HG02610 (cell line): ENCODE data around the gene RAD1.

Experiments used
- ATAC-seq: cut with Tn5 transposase; IDR thresholded peaks from one replicate; pipeline ENCODE4 v1.9.1; 2021; ENCODE audit warnings: mild to moderate bottlenecking, moderate library complexity; ENCODE audit not compliant: unreplicated experiment

The RAD1 gene

GRCh38 chr5:34916518-34916917 is 1.2 kb upstream of the RAD1 start:
- ATAC-seq = no peak

DNA sequence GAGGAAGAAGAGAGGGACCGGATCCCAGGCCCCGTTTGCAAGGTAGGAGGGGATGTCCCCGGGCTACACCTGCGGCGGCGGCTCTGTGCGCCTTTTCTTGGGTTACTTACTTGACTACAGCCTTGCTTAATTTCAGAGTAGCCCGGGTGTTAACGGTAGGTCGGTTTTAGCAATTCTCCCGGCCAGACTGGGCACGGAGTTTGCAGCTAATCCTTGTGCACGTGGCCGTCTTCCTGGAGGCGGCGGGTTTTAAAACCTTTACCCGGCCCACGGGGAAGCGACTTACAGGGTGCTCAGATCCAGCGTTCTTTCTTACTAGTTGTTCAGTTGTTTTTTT is 520 bp upstream of the RAD1 start:
- ATAC-seq = no peak

- ATAC-seq = peak; percentile 12
These were observed 599 bp downstream of the RAD1 start for GRCh38 chr5:34914671-34915138.

DNA sequence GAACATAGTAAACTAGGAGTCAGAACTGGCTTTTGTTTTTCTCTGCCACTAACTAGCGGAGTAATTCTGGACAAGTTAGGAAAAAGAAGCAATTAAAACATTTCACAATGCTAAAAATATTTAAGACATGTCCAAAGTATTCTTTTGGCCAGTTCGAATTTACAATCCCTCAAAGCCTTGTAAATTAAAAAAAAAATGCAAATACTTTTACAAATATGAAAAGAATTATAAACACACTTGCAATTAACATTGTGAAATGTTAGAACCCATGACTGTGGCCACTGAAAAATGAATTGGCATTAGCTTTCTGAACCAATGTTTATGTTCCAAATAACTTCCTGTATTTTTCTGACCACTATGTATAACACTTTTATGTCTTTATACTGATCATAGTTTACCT is 2.2 kb downstream of the RAD1 start:
- ATAC-seq = no peak

GRCh38 chr5:34905564-34905963 is 9.7 kb downstream of the RAD1 start:
- ATAC-seq = no peak

DNA sequence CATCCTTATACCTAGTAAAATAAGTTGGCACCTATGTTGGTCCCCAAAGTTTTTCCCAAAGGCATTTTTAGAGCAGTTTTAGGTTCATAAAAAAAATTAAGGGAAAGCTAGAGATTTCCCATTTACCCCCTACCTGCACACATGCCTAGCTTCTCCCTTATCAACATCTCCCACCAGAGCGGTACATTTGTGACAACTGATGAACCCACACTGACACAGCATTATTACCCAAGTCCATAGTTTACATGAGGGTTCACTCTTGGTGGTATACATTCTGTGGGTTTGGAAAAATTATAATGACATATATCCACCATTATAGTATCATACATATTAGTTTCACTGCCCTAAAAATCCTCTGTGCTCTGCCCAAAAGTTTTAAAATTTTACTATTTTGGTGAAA is 12.0 kb downstream of the RAD1 start:
- no peak for ATAC-seq

DNA sequence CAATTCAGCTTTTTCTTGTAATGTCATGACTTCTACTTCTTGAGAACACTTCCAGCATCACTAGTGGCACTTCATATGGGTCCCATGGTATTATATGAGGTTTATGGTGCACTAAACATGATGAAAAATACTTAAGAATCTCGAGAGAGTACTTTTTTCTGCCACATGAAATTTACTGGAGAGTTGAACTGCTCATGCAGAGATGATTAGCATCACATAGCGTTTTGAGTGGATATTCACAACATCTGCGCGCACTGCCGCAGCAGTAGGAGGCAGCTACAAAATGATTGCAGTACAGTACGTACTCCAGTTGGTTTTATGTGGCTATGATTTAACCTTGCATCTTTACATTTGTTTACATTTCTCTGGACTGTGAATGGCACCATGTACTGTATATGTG is 14.7 kb downstream of the RAD1 start:
- ATAC-seq = no peak

GRCh38 chr5:34899066-34899465 is 16.2 kb downstream of the RAD1 start:
- no peak for ATAC-seq

GRCh38 chr5:34898258-34898895 is 16.9 kb downstream of the RAD1 start:
- peak; percentile 84 for ATAC-seq

- no peak for ATAC-seq
These were observed 17.7 kb downstream of the RAD1 start for GRCh38 chr5:34897646-34898045.

DNA sequence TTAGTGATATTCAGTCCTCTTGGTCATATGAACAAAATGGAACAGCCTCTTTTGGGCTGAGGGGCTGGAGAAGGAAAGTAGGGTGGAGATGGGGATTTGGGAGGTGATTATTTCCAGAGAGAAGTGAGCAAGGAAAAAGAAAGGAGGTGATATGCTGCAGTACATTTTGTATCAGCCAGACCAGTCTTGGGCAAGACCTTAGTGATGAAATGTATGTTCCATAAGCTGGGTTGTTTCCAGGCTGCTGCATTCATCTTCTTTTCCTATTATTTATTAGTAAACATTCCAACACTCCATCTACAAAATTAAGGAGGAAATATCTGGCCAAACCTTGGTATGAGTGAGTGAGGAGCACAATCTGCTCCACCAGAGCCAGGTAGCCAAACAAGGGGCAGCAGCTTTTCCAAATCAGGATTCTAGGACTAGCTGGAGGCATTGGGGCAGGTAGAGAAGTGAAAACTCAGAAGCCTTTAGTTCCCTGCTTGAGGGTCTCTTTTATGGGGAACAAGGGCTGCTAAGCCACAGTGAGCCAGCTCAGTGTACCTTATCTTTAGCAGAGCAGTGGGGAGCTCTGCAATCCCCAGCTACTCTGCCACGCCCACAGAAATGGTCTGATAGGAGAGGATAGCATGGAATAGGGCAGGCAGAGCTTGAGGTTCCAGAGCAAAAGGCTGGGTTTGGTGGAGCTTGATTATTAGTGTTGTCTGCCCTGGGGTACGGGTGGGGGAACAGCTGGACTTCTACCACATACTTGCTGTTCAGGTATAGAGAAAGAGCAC is 19.5 kb downstream of the RAD1 start:
- ATAC-seq = no peak

DNA sequence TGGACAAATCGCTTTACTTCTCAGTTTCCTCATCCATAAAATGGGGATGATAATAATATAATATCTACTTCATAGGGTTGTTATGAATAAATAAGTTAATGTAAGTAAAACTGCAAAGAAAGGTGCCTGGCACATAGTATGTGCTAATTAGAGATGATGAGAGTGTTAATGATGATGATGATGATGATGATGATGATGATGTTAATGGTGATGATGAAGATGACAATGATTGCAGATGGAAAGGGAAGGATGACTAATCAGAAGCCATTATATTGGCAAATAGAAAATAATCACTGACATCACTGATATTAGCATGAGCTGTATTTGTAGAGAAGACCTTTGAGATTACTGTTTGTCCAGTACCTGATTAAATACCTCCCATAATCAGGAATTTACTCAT is 20.6 kb downstream of the RAD1 start:
- ATAC-seq = no peak

- ATAC-seq = no peak
These were observed 22.9 kb downstream of the RAD1 start for GRCh38 chr5:34892414-34892813.

DNA sequence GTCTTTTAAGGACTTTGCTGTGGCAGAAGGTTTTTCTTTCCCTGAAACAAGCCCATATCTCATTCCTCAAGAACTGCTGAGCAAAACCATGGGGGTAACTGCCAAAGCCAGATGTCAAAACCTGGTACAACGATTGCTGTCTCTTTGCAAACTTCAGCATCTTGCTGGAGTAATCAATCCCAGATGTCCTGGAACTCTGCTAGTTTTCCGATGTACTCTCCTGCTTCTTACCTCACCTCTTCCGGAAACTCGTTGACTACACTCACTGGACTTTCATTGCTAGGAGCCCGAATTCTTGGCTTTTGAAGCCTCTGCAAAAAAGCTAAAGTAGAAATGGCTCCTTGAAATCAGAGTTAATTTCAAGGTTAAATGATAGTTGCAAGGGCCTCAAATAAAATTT is 23.3 kb downstream of the RAD1 start:
- ATAC-seq = no peak

DNA sequence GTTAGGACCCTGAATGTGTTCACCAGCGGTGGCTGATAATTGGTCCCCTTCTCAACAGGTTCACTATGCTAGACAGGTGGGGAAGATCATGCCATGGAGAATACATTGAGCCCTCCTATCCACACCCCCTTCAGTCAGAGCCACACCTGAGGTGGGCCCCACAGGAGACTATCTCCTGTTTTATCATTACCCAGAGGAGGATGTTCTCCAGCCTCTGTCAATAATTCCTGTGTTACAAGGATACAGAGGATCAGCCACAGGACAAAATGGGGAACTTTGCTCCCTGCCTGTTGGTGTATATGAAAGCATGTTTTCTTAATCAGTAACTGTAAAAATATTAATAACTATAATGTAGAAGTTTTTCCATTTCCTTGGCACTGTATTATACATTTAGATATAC is 25.9 kb downstream of the RAD1 start:
- no peak for ATAC-seq

DNA sequence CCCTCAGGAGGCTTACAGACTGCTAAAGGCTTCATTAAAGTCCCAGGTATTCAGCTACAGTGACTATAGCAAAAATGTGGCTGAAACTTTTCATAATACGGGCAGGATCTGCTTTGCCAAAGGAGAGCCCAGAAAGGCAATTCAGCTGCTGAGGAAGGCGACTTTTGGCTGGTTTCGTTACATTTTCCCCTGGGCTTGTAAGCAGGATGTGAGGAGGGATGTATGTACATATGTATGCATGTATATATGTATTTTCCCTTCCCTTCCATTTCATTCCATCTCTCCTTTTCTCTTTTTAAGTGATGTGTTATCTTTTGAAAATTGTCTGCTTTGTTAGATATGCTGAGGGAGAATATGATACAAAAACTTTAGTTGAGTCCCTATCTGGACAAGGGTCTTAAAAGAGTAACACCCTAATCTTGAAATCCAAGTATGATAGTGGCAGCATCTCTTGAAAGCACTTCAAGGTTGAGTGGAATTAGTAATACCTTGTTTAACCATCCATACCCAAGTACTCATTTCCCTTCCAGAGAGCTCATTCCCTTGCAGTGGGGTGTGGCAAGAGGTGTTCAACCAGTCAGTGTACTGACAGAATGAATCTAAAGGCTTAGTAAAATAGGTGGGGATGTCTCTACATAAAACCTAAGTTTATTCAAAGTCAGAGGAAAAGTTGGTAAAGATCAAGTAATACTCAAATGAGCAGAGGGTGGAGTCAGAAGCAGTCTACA is 28.7 kb downstream of the RAD1 start:
- no peak for ATAC-seq

- ATAC-seq = no peak
These were observed 34.1 kb downstream of the RAD1 start for GRCh38 chr5:34881246-34881645.

DNA sequence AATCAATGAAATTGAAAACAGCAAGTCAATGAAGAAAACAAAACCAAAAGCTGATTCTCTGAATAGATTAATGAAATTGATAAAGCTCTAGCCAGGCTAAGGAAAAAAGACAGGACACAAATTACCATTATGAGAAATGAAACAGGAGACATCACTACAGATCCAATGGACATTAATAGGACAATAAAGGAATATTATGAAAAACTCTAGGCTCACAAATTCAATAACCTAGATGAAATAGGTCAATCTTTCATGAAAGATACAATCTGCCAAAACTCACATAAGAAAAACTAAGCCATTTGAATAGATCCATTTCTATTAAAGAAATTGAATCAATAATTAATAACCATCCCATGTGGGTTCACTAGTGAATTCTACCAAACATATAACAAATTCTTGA is 39.0 kb downstream of the RAD1 start:
- no peak for ATAC-seq

DNA sequence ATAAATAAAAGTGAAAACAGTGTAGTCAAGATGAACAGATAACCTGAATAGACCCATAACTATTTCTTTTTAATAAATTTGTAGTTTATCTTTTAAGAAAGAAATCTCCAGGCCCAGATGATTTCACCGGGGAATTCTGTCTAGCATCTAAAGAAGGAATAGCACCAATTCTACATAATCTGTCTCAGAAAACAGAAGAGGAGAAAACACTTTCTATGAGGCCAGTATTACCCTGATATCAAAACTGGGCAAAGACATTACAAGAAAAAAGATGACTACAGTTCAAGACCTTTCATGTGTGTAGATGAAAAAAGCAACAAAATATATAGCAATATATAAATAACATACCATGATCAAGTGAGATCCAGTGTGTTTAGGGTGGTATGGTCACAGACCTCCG is 44.9 kb downstream of the RAD1 start:
- no peak for ATAC-seq

GRCh38 chr5:34869256-34869655 is 46.0 kb downstream of the RAD1 start:
- ATAC-seq = no peak

DNA sequence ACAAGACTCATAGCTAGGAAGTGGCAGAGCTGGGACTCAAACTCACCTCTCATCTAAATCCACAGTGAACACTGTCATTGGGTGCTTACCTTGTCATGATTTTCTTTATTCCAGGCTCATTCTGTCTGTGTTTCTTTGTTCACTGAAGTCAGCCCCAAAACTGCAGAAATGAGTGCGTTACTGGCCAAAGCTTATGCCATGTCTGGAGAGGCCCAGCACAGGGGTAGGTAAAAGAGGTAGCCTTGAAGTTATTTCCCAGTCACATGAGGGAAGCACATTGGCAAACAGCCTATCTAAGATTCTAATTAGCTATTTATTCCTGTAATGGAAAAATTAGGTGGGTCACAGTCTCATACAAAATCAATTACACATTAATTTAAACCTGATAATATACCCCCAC is 46.5 kb downstream of the RAD1 start:
- no peak for ATAC-seq

DNA sequence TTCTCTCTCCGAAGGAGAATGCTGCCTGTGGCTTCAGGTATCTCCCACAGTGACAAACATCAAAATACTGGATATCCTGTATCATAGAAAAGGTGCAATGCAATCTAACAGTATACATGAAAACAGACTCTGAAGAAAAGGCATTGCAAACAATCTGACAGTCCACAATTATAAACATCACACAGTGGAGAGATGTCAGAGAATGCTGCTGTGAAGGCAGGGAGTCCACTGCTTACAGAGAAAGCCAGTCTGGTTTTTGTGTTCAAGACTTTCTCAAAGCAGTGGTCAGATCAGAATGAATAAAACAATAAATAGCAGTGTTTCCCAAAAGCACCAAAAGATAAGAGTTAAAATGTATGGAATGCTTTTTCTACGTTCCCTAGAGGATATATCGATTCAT is 47.6 kb downstream of the RAD1 start:
- ATAC-seq = no peak
